ENCODE data around the gene KRT20.
"Not testable (repeated sequence)": the region's sequence is repeated elsewhere in the genome, so short reads cannot be mapped to it uniquely, and the experiment has no call there.

The KRT20 gene, protein sequence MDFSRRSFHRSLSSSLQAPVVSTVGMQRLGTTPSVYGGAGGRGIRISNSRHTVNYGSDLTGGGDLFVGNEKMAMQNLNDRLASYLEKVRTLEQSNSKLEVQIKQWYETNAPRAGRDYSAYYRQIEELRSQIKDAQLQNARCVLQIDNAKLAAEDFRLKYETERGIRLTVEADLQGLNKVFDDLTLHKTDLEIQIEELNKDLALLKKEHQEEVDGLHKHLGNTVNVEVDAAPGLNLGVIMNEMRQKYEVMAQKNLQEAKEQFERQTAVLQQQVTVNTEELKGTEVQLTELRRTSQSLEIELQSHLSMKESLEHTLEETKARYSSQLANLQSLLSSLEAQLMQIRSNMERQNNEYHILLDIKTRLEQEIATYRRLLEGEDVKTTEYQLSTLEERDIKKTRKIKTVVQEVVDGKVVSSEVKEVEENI

GRCh38 chr17:40884708-40885512, at the start of gene KRT20:
TSS of gene KRT20 (minus strand) at chr17:40885242. CDS start at chr17:40885185, 57 bp downstream.
- no peak for DNase-seq (ENCODE audit: low spot score)

- no peak for DNase-seq (ENCODE audit: low spot score)
These were observed 47.6 kb upstream of the KRT20 start for GRCh38 chr17:40932608-40933007.

GRCh38 chr17:40931311-40931710, 46.3 kb upstream of the KRT20 start:
- no peak for DNase-seq (ENCODE audit: low spot score)

- no peak for DNase-seq (ENCODE audit: low spot score)
These were observed 41.3 kb upstream of the KRT20 start for GRCh38 chr17:40926341-40926740.

DNA sequence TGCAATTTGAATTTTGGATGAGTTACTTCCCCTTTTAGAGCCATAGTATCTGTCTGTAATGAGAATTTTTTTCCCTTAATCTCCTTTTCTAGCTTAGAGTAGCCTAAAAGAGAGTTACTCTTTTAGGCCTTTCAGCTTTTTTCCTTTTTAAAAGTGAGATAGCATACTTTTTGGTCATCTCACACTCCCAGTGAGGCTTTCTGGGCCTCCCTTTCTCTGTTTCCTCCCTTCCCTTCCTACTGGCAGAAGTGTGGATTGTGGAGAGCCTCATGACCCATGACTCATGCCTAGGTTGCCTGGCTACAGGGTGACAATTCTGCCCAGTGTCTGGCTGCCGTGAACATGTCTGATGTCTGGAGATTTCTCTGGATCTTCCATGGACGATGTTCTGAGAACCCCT, 37.2 kb upstream of the KRT20 start:
- DNase-seq (ENCODE audit: low spot score): no peak

DNA sequence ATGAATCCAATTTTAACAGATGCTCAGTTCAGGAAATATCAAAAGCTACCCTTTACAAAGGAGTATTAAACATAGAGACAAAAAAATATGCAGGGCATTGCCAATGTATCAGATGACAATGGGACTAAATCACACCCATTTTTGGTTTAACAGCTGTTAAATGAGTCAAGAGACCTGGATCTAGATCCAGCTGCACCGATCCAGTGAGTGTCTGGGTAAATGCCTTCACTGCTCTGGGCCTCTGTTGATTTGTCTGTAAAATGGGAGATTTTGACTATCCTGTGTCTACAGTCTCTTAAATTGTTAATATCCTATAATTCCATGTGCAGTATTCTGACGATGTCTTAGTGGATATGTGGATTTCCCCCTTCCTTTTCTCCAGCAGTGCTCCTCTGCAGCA, 36.0 kb upstream of the KRT20 start:
- no peak for DNase-seq (ENCODE audit: low spot score)

DNA sequence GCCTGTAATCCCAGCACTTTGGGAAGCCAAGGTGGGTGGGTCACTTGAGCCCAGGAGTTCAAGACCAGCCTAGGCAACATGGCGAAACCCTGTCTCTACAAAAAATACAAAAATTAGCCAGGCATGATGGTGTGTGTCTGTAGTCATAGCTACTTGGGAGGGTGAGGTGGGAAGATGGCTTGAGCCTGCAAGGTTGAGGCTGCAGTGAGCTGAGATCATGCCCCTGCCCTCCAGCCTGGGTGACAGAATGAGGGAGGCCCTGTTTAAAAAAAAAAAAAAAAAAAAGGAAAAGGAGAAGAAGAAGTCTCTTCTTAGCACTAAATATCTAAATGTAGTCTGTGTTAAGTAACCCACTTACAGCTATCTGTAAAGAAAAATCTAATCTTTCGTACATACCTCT, 32.1 kb upstream of the KRT20 start:
- DNase-seq (ENCODE audit: low spot score): not testable (repeated sequence)

GRCh38 chr17:40916366-40916765, 31.3 kb upstream of the KRT20 start:
- DNase-seq (ENCODE audit: low spot score): no peak

- DNase-seq (ENCODE audit: low spot score): no peak
These were observed 30.7 kb upstream of the KRT20 start for GRCh38 chr17:40915721-40916256.

- no peak for DNase-seq (ENCODE audit: low spot score)
These were observed 30.2 kb upstream of the KRT20 start for GRCh38 chr17:40915199-40915661.

GRCh38 chr17:40914075-40914855, 29.2 kb upstream of the KRT20 start:
- no peak for DNase-seq (ENCODE audit: low spot score)

DNA sequence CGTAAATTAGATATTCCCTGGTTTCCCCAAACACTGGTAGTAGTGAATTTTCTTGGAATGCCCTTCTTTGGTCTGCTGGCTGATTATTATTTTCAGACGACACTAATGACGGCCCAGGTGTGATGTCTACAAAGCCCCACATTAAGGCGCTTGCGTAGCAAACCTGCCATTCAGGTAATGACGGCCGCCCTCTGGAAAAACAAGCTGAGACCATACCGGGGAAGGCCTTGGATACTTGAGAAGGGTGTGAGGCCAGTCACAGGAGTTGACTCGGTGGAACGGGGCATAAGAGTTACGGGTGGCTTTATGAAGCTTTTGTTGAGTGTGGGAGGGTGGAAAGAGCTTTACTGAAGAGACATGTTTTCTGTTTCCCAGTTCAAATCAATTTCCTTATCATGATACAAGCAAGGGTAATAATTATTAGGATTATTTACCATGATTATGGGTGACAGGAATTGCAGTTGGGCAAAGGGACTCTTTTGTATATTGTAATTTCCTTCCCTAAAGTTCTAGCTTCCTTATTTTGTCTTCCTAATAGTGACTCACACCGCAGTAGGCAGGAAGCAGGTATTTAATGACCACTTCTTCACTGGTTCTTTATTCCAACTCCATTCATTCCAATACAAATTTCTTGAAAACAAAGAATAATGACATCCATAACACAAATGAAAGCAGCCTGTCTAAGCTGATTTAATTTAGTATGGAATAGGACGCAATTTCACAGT, 27.6 kb upstream of the KRT20 start:
- no peak for DNase-seq (ENCODE audit: low spot score)

GRCh38 chr17:40910441-40910841, 25.4 kb upstream of the KRT20 start:
- DNase-seq (ENCODE audit: low spot score): no peak

DNA sequence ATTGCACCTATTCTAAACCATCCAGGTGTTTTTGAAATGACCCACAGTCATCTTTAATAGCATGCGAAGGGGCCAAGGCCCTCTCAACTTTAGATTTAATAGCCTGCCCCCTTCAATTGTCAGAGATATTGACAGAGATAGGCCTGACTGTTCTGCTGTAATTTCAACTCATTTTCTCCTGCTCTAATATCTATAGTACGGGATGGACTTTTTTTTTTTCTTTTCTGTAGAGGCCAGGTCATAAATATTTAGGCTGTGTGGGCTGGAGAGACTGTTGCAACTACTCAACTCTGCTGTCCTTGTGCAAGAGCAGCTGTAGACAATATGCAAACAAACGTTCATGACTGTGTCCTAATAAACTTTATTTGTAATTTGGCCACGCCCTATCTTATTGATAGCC, 24.7 kb upstream of the KRT20 start:
- DNase-seq (ENCODE audit: low spot score): no peak

- peak; percentile 85 for DNase-seq (ENCODE audit: low spot score)
These were observed 24.3 kb upstream of the KRT20 start for GRCh38 chr17:40909351-40909750.

- no peak for DNase-seq (ENCODE audit: low spot score)
These were observed 21.6 kb upstream of the KRT20 start for GRCh38 chr17:40906613-40907012.

GRCh38 chr17:40905370-40905769, 20.3 kb upstream of the KRT20 start:
- no peak for DNase-seq (ENCODE audit: low spot score)

DNA sequence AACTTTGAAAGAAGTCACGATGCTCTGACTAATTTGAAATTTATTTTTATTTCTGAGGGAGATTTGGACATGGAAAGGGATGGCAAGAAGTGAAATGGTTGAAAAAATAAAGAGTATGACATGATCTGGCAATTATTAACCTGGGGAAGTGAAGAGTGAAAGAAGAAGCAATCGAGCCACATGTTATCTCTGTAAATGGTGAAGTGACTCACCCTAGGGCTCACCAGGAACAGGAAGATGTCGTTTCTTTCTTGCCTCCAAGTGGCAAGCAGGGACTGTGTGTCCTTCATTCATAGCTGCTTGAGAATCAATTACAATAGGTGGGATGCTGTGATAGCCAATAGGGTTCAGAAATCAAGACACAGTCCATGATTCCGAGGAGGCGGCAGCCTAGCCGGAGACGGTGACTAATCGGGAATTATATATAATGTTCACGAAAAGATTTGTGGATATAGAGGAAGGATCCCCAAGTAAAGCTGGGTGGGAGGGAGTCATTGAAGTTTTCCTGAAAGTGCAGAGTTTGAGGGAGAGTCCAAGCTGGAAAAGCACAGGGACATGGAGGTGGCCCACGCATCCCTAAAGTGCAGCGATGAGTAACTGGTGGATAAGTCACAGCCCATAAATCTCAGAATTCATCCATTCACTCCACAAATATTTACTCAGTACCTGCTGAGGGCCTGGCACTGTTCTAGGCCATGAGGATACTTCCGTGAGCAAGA, 18.2 kb upstream of the KRT20 start:
- no peak for DNase-seq (ENCODE audit: low spot score)

GRCh38 chr17:40902498-40902897, 17.5 kb upstream of the KRT20 start:
- no peak for DNase-seq (ENCODE audit: low spot score)

- DNase-seq (ENCODE audit: low spot score): no peak
These were observed 17.0 kb upstream of the KRT20 start for GRCh38 chr17:40901981-40902474.

All from cerebellar cortex (tissue), 1 donor.